Right lobe of liver (tissue), 6 donors: ENCODE measurements around the gene CCNK. TPM values are rescaled to one million over a fixed set of nuclear protein-coding genes. Genes with fewer than 3 reads are reported as not detected.

Experiments used
- ATAC-seq, 4 donors: fragments of 200-7000 bp; cut with Tn5 transposase; one replicate each; pipeline ENCODE4 v1.9.1; 2020; ENCODE audit warnings: mild to moderate bottlenecking in 4 of 4, moderate library complexity in 4 of 4
- DNase-seq, 3 donors: peaks; one replicate each; pipeline ENCODE4 v3.0.0-alpha.2; 2020
- H3K27ac ChIP-seq, 3 donors: fragments of 200-600 bp; one replicate each; pipeline ENCODE4 v1.8.0; 2022
- H3K27me3 ChIP-seq, 2 donors: fragments of 200-600 bp; one replicate each; pipeline ENCODE4 v1.8.0; 2022
- H3K36me3 ChIP-seq, 4 donors: fragments of 200-600 bp; sonication (generic) in 1 of 4; one replicate each; pipeline versions ENCODE4 v1.5.1 to v1.8.0; 2017 to 2022; ENCODE audit warnings: control low read depth in 1 of 4
- H3K4me1 ChIP-seq, 4 donors: fragments of 200-600 bp; sonication (generic) in 1 of 4; one replicate each; pipeline versions ENCODE4 v1.5.1 to v1.8.0; 2017 to 2022; ENCODE audit warnings: control low read depth in 1 of 4
- H3K4me3 ChIP-seq, 3 donors: fragments of 200-600 bp; one replicate each; pipeline ENCODE4 v1.8.0; 2022
- H3K9me3 ChIP-seq, 4 donors: fragments of 200-600 bp; sonication (generic) in 1 of 4; one replicate each; pipeline versions ENCODE4 v1.5.1 to v1.8.0; 2017 to 2022; ENCODE audit warnings: control low read depth in 1 of 4
- POLR2A ChIP-seq: fragments of 450-650 bp; IDR thresholded peaks from one replicate; pipeline ENCODE4 v1.6.1; 2017; ENCODE audit warnings: antibody characterized with exemption, mild to moderate bottlenecking
- WGBS: methylation state at CpG from one replicate; pipeline ENCODE4 v1.1.6; 2018; ENCODE audit warnings: low coverage, low lambda C conversion rate; ENCODE audit not compliant: insufficient coverage; ENCODE audit errors: missing lambda C conversion rate; 5-methylcytosine and 5-hydroxymethylcytosine counted together
- intact Hi-C, 2 donors: fragments of 100-400 bp; cut with DNase I; formaldehyde crosslinking; loops; one replicate each; pipeline versions ENCODE4 v1.11.2 to v1.14.1; 2022
- total RNA-seq, 6 experiments: library from RNA; depleted of rRNA in 2 of 6; stranded (reverse); fragments of >200 nt in 2 of 6; fragmentation: NEBNext Ultra II Directional in 3 of 6; extraction: Animal tissue kit (Norgen Biotek cat#: 25700) in 3 of 6; gene quantifications; one replicate each; pipeline versions ENCODE4 v1.1.0 to v1.2.4, GENCODE V29; 2016 to 2023
- TF ChIP-seq, protein P1 (sequence below), 4 donors: fragments of 200-600 bp in 3 of 4; fragments of 450-650 bp in 1 of 4; IDR thresholded peaks; one replicate each; pipeline versions ENCODE4 v1.5.1 to v1.8.0; 2016 to 2022; ENCODE audit warnings: antibody characterized with exemption in 4 of 4, mild to moderate bottlenecking in 2 of 4
- donor health status: DM: no; HTN: yes; CAD: no.
- donor health status: DM: no; HTN: no; CAD: no.
- donor health status: DM: no; HTN: no; CAD: no.
- donor health status: DM: no; HTN: yes; CAD: no.
- donor health status: DM: no; HTN: yes; CAD: no.

Gene CCNK
- total RNA-seq, 6 experiments from 2014 or later, result 11.8 to 23.4 (median 15.4) TPM

DNA sequence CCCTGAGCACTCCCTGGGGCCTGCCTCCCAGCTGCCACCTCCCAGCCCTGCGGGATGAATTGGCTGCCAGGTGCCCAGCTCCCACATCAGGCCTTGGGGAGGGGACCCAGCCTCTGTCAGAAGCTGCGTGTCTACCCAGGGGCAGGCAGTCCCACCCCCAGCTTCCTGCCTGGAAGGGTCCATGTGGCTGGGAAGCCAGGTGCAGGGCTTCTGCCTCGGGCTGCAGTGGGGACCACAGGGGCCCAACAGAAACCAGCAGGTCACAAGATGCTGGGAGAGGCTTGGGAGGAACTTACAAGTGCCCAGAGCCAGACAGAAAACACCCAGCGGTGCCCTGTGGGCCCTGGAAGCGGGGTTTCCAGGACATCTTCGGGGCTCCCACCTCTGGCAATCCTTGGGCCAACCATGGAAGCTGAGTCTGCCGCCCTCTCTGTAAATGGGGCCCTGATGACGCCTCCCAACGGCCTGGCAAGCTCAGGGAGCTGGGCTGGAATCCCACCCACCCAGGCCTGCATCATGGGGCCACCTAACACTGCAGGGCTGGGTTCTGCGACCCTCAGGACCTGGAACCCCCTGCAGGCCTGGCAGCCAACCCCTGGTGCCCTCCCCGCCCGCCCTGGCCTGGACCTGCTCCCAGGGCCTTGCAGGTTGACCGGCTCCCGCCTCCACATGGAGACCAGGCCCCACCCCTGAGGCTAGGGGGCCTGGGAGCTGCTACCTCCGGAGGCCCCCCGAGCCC is 36.6 kb downstream of the CCNK start:
- TF ChIP-seq, protein P1, sequence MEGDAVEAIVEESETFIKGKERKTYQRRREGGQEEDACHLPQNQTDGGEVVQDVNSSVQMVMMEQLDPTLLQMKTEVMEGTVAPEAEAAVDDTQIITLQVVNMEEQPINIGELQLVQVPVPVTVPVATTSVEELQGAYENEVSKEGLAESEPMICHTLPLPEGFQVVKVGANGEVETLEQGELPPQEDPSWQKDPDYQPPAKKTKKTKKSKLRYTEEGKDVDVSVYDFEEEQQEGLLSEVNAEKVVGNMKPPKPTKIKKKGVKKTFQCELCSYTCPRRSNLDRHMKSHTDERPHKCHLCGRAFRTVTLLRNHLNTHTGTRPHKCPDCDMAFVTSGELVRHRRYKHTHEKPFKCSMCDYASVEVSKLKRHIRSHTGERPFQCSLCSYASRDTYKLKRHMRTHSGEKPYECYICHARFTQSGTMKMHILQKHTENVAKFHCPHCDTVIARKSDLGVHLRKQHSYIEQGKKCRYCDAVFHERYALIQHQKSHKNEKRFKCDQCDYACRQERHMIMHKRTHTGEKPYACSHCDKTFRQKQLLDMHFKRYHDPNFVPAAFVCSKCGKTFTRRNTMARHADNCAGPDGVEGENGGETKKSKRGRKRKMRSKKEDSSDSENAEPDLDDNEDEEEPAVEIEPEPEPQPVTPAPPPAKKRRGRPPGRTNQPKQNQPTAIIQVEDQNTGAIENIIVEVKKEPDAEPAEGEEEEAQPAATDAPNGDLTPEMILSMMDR (IDR thresholded peaks at IDR 0.05), result no peak
- TF ChIP-seq POLR2A, result no peak
- DNase-seq (peak; percentile 18 to 57 (median 49)), ATAC-seq (no peak)
- peaks cover 0 to 3% (median 0%) of the 10 kb centered on the region in 4 donors for H3K4me1 ChIP-seq
- H3K36me3 ChIP-seq, result peaks cover 0 to 10% (median 0%) of the 10 kb centered on the region in 4 donors
- H3K4me3 ChIP-seq, result no peak overlapping the region
- no peaks in the 10 kb centered on the region for H3K27me3 ChIP-seq
- no CpG with 5 or more reads among the region's 16 CpGs for WGBS
- no peaks in the 10 kb centered on the region for H3K9me3 ChIP-seq
- no peak overlapping the region for H3K27ac ChIP-seq
- intact Hi-C loops, result loop anchor here (5.0 kb wide), 1 partner anchor 109 kb away; no protein-coding TSS in a partner anchor

DNA sequence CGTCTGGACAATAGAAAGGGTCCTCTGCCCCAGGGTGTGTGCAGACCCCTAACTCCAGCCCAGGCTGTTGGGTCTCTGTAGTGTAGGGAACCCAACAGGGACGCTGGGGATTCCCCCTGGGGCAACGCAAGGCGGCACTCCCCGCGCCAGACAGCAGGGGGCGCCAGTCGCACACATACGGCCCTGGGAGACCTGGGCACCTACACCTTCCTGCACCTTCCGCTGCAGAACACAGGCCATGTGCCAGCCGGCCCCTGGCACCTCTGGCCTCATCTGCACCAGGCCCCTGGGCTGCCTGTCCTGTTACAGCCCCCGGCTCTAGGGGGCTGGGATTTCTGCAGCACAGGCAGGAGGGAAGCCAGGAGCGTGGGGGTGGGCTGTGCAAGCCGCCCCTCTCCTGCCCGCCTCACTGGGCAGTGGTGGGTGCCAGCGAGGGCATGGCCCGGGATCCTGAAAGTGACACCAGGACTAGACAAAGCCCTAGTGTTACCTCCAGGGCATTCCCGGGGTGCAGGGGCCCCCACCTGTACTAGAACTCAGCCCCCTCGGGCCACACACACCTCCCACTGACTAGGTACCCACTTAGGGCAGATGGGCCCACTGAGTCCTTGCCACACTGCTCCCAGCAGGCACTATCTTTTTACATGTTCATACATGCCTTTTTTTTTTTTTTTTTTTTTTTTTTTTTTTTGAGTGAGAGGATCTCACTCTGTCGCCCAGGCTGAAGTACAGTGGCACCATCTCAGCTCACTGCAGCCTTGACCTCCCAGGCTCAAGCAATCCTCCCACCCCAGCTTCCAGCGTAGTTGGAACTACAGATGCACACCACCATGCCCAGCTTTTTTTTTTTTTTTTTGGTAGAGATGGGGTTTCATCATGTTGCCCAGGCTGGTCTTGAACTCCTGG is 37.5 kb downstream of the CCNK start:
- no peak overlapping the region for H3K27ac ChIP-seq
- no peaks in the 10 kb centered on the region for H3K27me3 ChIP-seq
- ATAC-seq (peak; percentile 88 to 95 (median 90)), DNase-seq (peak; percentile 76 to 88 (median 87))
- H3K9me3 ChIP-seq, result no peaks in the 10 kb centered on the region
- H3K36me3 ChIP-seq, result peaks cover 0 to 10% (median 0%) of the 10 kb centered on the region in 4 donors
- 21% methylated on average over 2 of the region's 21 CpGs for WGBS
- TF ChIP-seq POLR2A, result no peak
- TF ChIP-seq, protein P1 (IDR thresholded peaks at IDR 0.05), result peak; percentile 97 to 100 (median 98)
- no peak overlapping the region for H3K4me3 ChIP-seq
- H3K4me1 ChIP-seq, result peaks cover 0 to 3% (median 0%) of the 10 kb centered on the region in 4 donors
- intact Hi-C loops, result loop anchor here (5.0 kb wide), 1 partner anchor 109 kb away; no protein-coding TSS in a partner anchor

DNA sequence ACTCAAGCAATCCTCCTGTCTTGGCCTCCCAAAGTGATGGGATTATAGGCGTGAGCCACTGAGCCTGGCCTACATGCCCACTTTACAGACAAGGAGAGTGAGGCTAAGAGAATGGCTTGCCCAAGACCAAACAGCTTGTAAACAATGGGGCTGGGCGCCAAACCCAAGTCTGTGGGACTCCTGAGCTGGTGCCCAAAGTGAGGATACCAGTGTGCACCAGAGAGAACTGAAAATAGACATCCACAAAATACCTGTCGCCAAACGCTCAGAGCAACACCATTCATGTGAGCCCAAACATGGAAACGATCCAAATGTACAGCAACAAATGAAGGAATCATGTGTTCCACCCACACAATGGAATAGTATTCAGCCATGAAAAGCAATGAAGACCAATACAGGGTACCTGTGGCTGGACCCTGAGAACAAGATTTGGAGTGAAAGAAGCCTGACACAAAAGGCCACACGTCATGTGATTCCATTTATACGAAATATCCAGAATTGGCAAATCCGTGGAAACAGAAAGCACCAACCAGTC is 38.2 kb downstream of the CCNK start:
- Histone ChIP-seq H3K36me3 (peaks cover 0 to 6% (median 0%) of the 10 kb centered on the region in 4 donors), H3K27me3 (no peaks in the 10 kb centered on the region), H3K27ac (no peak overlapping the region), H3K4me1 (peaks cover 0 to 3% (median 0%) of the 10 kb centered on the region in 4 donors), H3K9me3 (no peaks in the 10 kb centered on the region), H3K4me3 (no peak overlapping the region)
- TF ChIP-seq POLR2A, result no peak
- TF ChIP-seq, protein P1 (IDR thresholded peaks at IDR 0.05), result no peak
- ATAC-seq (no peak), DNase-seq (peak in 2 of 3 donors; percentile 17 to 31)
- 89% methylated on average over 5 of the region's 8 CpGs for WGBS
- intact Hi-C loops, result loop anchor here (5.0 kb wide), 1 partner anchor 108 kb away; no protein-coding TSS in a partner anchor

DNA sequence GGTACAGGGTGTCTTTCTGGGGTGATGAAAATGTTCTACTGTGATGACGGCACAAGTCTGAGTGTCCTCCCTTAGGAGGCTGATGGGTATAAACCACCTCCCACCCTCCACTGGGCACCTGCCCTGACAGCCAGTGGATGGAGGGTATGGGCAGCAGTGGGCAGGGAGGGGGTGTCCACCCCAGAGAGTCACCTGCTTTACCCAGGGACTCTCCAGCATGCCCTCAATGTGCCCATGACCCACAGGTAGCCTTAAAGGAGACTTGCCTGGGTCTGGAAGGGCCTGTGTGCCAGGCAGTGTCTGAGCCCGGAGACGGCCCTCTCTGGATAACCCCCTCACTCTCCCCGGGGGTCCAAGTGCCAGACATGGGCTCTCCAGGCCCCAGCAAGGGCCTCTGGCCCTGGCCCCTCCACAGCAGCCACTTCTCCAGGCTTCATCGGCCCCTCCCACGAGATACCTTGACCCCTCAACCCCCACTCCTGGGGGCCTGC is 38.8 kb downstream of the CCNK start:
- TF ChIP-seq, protein P1 (IDR thresholded peaks at IDR 0.05), result no peak
- TF ChIP-seq POLR2A, result no peak
- Histone ChIP-seq H3K4me1 (peaks cover 0 to 3% (median 0%) of the 10 kb centered on the region in 4 donors), H3K27me3 (no peaks in the 10 kb centered on the region), H3K9me3 (no peaks in the 10 kb centered on the region), H3K36me3 (peaks cover 0 to under 1% (median 0%) of the 10 kb centered on the region in 4 donors), H3K4me3 (no peak overlapping the region), H3K27ac (no peak overlapping the region)
- peak in 2 of 3 donors; percentile 12 to 46 for DNase-seq
- intact Hi-C loops, result loop anchor here (5.0 kb wide), 1 partner anchor 107 kb away; no protein-coding TSS in a partner anchor
- no peak for ATAC-seq
- 80% methylated on average over 3 of the region's 6 CpGs for WGBS
